Measurements from ENCODE around the gene NCKAP5.

The NCKAP5 gene

GRCh38 chr2:133586978-133587377, 18.7 kb upstream of the NCKAP5 start:
- Histone ChIP-seq H3K4me2 (peak overlapping the region in 5 of 11 experiments; percentile 4 to 34 (median 11); a peak in 7 of 22 replicates), H4K20me1 (peaks cover 0 to 6% (median 0%) of the 10 kb centered on the region in 11 experiments; a peak in 3 of 22 replicates), H3K27ac (no peak overlapping the region), H3K9me3 (replicated peaks in 1 of 11) (no peaks in the 10 kb centered on the region), H3K27me3 (peaks cover 14 to 27% (median 18%) of the 10 kb centered on the region in 11 experiments; a peak in 21 of 22 replicates), H3K4me1 (peaks cover 25 to 37% (median 29%) of the 10 kb centered on the region in 10 experiments), H3K9ac (no peak overlapping the region), H3K36me3 (no peaks in the 10 kb centered on the region), H3K4me3 (no peak overlapping the region)
- no peak for TF ChIP-seq Cebpa-rat (IDR thresholded peaks at IDR 0.05)

- H3K4me3 ChIP-seq = no peak overlapping the region
- no peak overlapping the region for H3K9ac ChIP-seq
- TF ChIP-seq Cebpa-rat (IDR thresholded peaks at IDR 0.05) = no peak
- no peaks in the 10 kb centered on the region for H3K36me3 ChIP-seq
- peak overlapping the region in 9 of 11 experiments; percentile 9 to 73 (median 32); a peak in 16 of 22 replicates for H3K4me2 ChIP-seq
- no peak overlapping the region for H3K27ac ChIP-seq
- H3K4me1 ChIP-seq = peaks cover 15 to 28% (median 21%) of the 10 kb centered on the region in 10 experiments; a peak in 18 of 20 replicates
- H3K9me3 ChIP-seq (replicated peaks in 1 of 11) = no peaks in the 10 kb centered on the region
- H3K27me3 ChIP-seq = no peaks in the 10 kb centered on the region
- no peaks in the 10 kb centered on the region for H4K20me1 ChIP-seq
Measured at GRCh38 chr2:133581010-133581760, 12.9 kb upstream of the NCKAP5 start.

- H3K9ac ChIP-seq = no peak overlapping the region
- H3K4me3 ChIP-seq = no peak overlapping the region
- no peaks in the 10 kb centered on the region for H4K20me1 ChIP-seq
- H3K27ac ChIP-seq = no peak overlapping the region
- no peaks in the 10 kb centered on the region for H3K27me3 ChIP-seq
- H3K9me3 ChIP-seq (replicated peaks in 1 of 11) = no peaks in the 10 kb centered on the region
- H3K4me2 ChIP-seq = no peak overlapping the region
- H3K36me3 ChIP-seq = no peaks in the 10 kb centered on the region
- no peak for TF ChIP-seq Cebpa-rat (IDR thresholded peaks at IDR 0.05)
- peaks cover 15 to 28% (median 21%) of the 10 kb centered on the region in 10 experiments; a peak in 18 of 20 replicates for H3K4me1 ChIP-seq
Measured at GRCh38 chr2:133579274-133579673, 11.0 kb upstream of the NCKAP5 start.

- peak overlapping the region in 8 of 11 experiments; percentile 26 to 71 (median 50); a peak in 13 of 22 replicates for H3K4me2 ChIP-seq
- H3K27ac ChIP-seq = no peak overlapping the region
- H4K20me1 ChIP-seq = no peaks in the 10 kb centered on the region
Measured at GRCh38 chr2:133576714-133577113, 8.5 kb upstream of the NCKAP5 start.

GRCh38 chr2:133574620-133575019, 6.4 kb upstream of the NCKAP5 start:
- Histone ChIP-seq H4K20me1 (no peaks in the 10 kb centered on the region), H3K9ac (no peak overlapping the region), H3K36me3 (no peaks in the 10 kb centered on the region), H3K27me3 (peaks cover 7 to 14% (median 12%) of the 10 kb centered on the region in 11 experiments; a peak in 18 of 22 replicates), H3K4me2 (0 out of 22 replicates have a peak overlapping the region, but pooled peaks of 1 of the 11 experiments have one; percentile 2), H3K9me3 (replicated peaks in 1 of 11) (no peaks in the 10 kb centered on the region), H3K4me3 (no peak overlapping the region), H3K27ac (no peak overlapping the region), H3K4me1 (peaks cover 6 to 51% (median 34%) of the 10 kb centered on the region in 10 experiments; a peak in 18 of 20 replicates)
- TF ChIP-seq Cebpa-rat (IDR thresholded peaks at IDR 0.05) = no peak

More at GRCh38 chr2:133576714-133577113, 8.5 kb upstream of the NCKAP5 start:
- no peak overlapping the region for H3K4me3 ChIP-seq
- no peak for TF ChIP-seq Cebpa-rat (IDR thresholded peaks at IDR 0.05)
- H3K36me3 ChIP-seq = no peaks in the 10 kb centered on the region
- no peaks in the 10 kb centered on the region for H3K9me3 ChIP-seq (replicated peaks in 1 of 11)
- H3K27me3 ChIP-seq = no peaks in the 10 kb centered on the region
- peaks cover 19 to 41% (median 30%) of the 10 kb centered on the region in 10 experiments; a peak in 18 of 20 replicates for H3K4me1 ChIP-seq
- no peak overlapping the region for H3K9ac ChIP-seq

GRCh38 chr2:133574186-133574585, 5.9 kb upstream of the NCKAP5 start:
- Histone ChIP-seq H3K4me2 (peak overlapping the region in 2 of 11 experiments; percentile 2 to 12; a peak in 1 of 22 replicates), H4K20me1 (no peaks in the 10 kb centered on the region), H3K27ac (no peak overlapping the region)

GRCh38 chr2:133573491-133574162, 5.4 kb upstream of the NCKAP5 start:
- Histone ChIP-seq H3K4me3 (no peak overlapping the region), H4K20me1 (no peaks in the 10 kb centered on the region), H3K9me3 (replicated peaks in 1 of 11) (no peaks in the 10 kb centered on the region), H3K27ac (no peak overlapping the region), H3K27me3 (peaks cover 17 to 24% (median 22%) of the 10 kb centered on the region in 11 experiments), H3K4me2 (0 out of 22 replicates have a peak overlapping the region, but pooled peaks of 1 of the 11 experiments have one; percentile 12), H3K36me3 (no peaks in the 10 kb centered on the region), H3K9ac (no peak overlapping the region), H3K4me1 (peaks cover 13 to 60% (median 44%) of the 10 kb centered on the region in 10 experiments)
- TF ChIP-seq Cebpa-rat (IDR thresholded peaks at IDR 0.05) = no peak

More at GRCh38 chr2:133574186-133574585, 5.9 kb upstream of the NCKAP5 start:
- Histone ChIP-seq H3K36me3 (no peaks in the 10 kb centered on the region), H3K9me3 (replicated peaks in 1 of 11) (no peaks in the 10 kb centered on the region), H3K27me3 (peaks cover 11 to 18% (median 17%) of the 10 kb centered on the region in 11 experiments), H3K9ac (no peak overlapping the region), H3K4me1 (peaks cover 8 to 55% (median 38%) of the 10 kb centered on the region in 10 experiments), H3K4me3 (no peak overlapping the region)
- no peak for TF ChIP-seq Cebpa-rat (IDR thresholded peaks at IDR 0.05)

GRCh38 chr2:133571249-133571648, 3.0 kb upstream of the NCKAP5 start:
- Histone ChIP-seq H3K27me3 (peaks cover 41 to 48% (median 46%) of the 10 kb centered on the region in 11 experiments), H3K9me3 (replicated peaks in 1 of 11) (peaks cover 0 to 13% (median 6%) of the 10 kb centered on the region in 11 experiments; a peak in 13 of 22 replicates), H4K20me1 (no peaks in the 10 kb centered on the region), H3K4me3 (no peak overlapping the region), H3K9ac (no peak overlapping the region), H3K27ac (no peak overlapping the region), H3K4me1 (peaks cover 22 to 64% (median 53%) of the 10 kb centered on the region in 10 experiments), H3K36me3 (no peaks in the 10 kb centered on the region), H3K4me2 (peak overlapping the region in 7 of 11 experiments; percentile 8 to 86 (median 73); a peak in 9 of 22 replicates)
- no peak for TF ChIP-seq Cebpa-rat (IDR thresholded peaks at IDR 0.05)

- H3K9me3 ChIP-seq (replicated peaks in 1 of 11) = peaks cover 0 to 18% (median 6%) of the 10 kb centered on the region in 11 experiments; a peak in 13 of 22 replicates
- H3K4me3 ChIP-seq = no peak overlapping the region
- no peak overlapping the region for H3K9ac ChIP-seq
- H3K4me1 ChIP-seq = peaks cover 22 to 70% (median 53%) of the 10 kb centered on the region in 10 experiments
- TF ChIP-seq Cebpa-rat (IDR thresholded peaks at IDR 0.05) = no peak
- no peaks in the 10 kb centered on the region for H3K36me3 ChIP-seq
- H4K20me1 ChIP-seq = no peaks in the 10 kb centered on the region
- H3K4me2 ChIP-seq = peak overlapping the region in 8 of 11 experiments; percentile 8 to 86 (median 68); a peak in 15 of 22 replicates
- peaks cover 48 to 55% (median 53%) of the 10 kb centered on the region in 11 experiments for H3K27me3 ChIP-seq
- no peak overlapping the region for H3K27ac ChIP-seq
Measured at GRCh38 chr2:133570542-133570941, 2.3 kb upstream of the NCKAP5 start.

Measured in BLaER1 treated with 17β-estradiol and CSF1 and Interleukin-3, amounts not matched to agents 10 nM and 100 nM (cell line).